ENCODE results near the gene FOXQ1.

The FOXQ1 gene

GRCh38 chr6:1267057-1267732 lies 44.7 kb upstream of the FOXQ1 start:
- Histone ChIP-seq H3K27me3 (ENCODE audit: insufficient read depth, poor library complexity, severe bottlenecking) (peaks cover 8% of the 10 kb centered on the region), H3K4me3 (replicated peaks; ENCODE audit: insufficient read depth, low read length) (no peak overlapping the region), H3K27ac (replicated peaks) (no peak overlapping the region)
- no peak for DNase-seq (ENCODE audit: low read depth in 1 of 2, low spot score in 1 of 2)
- TF ChIP-seq POLR2AphosphoS5 (IDR thresholded peaks at IDR 0.05; ENCODE audit: low read depth) (no peak), SPI1 (IDR thresholded peaks at IDR 0.05; ENCODE audit: borderline replicate concordance, low read depth) (no peak), CTCF (IDR thresholded peaks at IDR 0.05; ENCODE audit: insufficient read depth, low read length) (no peak), GABPA (IDR thresholded peaks at IDR 0.05; ENCODE audit: low read depth) (no peak)
- TF ChIP-seq, protein P1, sequence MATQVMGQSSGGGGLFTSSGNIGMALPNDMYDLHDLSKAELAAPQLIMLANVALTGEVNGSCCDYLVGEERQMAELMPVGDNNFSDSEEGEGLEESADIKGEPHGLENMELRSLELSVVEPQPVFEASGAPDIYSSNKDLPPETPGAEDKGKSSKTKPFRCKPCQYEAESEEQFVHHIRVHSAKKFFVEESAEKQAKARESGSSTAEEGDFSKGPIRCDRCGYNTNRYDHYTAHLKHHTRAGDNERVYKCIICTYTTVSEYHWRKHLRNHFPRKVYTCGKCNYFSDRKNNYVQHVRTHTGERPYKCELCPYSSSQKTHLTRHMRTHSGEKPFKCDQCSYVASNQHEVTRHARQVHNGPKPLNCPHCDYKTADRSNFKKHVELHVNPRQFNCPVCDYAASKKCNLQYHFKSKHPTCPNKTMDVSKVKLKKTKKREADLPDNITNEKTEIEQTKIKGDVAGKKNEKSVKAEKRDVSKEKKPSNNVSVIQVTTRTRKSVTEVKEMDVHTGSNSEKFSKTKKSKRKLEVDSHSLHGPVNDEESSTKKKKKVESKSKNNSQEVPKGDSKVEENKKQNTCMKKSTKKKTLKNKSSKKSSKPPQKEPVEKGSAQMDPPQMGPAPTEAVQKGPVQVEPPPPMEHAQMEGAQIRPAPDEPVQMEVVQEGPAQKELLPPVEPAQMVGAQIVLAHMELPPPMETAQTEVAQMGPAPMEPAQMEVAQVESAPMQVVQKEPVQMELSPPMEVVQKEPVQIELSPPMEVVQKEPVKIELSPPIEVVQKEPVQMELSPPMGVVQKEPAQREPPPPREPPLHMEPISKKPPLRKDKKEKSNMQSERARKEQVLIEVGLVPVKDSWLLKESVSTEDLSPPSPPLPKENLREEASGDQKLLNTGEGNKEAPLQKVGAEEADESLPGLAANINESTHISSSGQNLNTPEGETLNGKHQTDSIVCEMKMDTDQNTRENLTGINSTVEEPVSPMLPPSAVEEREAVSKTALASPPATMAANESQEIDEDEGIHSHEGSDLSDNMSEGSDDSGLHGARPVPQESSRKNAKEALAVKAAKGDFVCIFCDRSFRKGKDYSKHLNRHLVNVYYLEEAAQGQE (IDR thresholded peaks at IDR 0.05; ENCODE audit: insufficient replicate concordance, low read depth) = no peak

DNA sequence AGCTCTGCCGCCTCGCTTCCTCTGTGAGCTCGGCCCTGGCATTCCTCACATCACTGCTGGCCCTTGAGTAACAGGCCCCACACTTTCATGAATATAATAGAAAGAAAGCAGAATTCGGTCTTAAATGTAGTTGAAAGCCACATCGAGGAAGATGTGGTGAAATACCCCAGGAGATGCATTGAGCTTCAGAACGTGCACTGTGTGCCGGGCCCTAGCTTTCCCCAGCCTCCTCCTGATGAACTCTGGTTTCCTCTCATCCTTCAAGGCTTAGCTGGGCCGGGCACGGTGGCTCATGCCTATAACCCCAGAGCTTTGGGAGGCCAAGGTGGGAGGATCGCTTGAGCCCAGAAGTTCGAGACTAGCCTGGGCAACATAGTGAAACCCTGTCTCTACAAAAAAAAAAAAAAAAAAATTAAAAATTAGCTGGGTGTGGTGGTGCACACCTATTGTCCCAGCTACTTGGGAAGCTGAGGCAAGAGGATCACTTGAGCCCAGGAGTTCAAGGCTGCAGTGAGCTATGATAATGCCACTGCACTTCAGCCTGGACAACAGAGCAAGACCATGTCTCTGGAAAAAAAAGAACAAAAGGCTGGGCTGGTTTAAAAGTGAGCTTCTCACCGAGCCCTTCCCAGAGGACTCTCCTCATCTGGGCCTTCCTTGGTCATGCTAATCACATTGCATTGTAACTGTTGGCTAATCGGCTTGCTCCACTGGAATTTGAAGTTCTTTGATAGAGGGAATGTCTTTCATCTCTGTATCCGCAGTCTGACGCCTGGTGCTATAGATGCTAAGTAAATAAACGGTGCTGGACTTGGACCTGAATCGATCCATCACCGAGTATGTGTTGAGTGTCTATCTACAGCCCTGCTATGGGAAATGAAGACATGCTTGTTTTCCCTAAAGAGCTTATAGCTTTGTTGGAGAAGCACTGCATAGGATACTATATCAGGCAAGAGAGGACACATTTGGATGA lies 43.8 kb upstream of the FOXQ1 start:
- Histone ChIP-seq H3K27ac (replicated peaks) (no peak overlapping the region), H3K4me3 (replicated peaks; ENCODE audit: insufficient read depth, low read length) (no peak overlapping the region), H3K27me3 (ENCODE audit: insufficient read depth, poor library complexity, severe bottlenecking) (peaks cover 8% of the 10 kb centered on the region)
- DNase-seq (ENCODE audit: low read depth in 1 of 2, low spot score in 1 of 2) = no peak
- TF ChIP-seq POLR2AphosphoS5 (IDR thresholded peaks at IDR 0.05; ENCODE audit: low read depth) = no peak

- H3K4me3 ChIP-seq (replicated peaks; ENCODE audit: insufficient read depth, low read length) = no peak overlapping the region
- peaks cover 6% of the 10 kb centered on the region for H3K27me3 ChIP-seq (ENCODE audit: insufficient read depth, poor library complexity, severe bottlenecking)
- TF ChIP-seq GABPA (IDR thresholded peaks at IDR 0.05; ENCODE audit: low read depth) (no peak), CTCF (IDR thresholded peaks at IDR 0.05; ENCODE audit: insufficient read depth, low read length) (no peak), SPI1 (IDR thresholded peaks at IDR 0.05; ENCODE audit: borderline replicate concordance, low read depth) (no peak), POLR2AphosphoS5 (IDR thresholded peaks at IDR 0.05; ENCODE audit: low read depth) (no peak)
- TF ChIP-seq, protein P1 (IDR thresholded peaks at IDR 0.05; ENCODE audit: insufficient replicate concordance, low read depth) = no peak
- no peak overlapping the region for H3K27ac ChIP-seq (replicated peaks)
- no peak for DNase-seq (ENCODE audit: low read depth in 1 of 2, low spot score in 1 of 2)
Measured at GRCh38 chr6:1271071-1271763, 40.7 kb upstream of the FOXQ1 start.

Measured in HL-60 (cell line).